ENCODE results near the gene CAMTA1. TPM values are rescaled to one million over a fixed set of nuclear protein-coding genes. Genes with fewer than 3 reads are reported as not detected.
A peak's percentile ranks its signal among the peaks of the same experiment; 100 is the strongest.

The CAMTA1 gene
- total and polyA plus RNA-seq, 9 of the 15 experiments (the other 6 are each of a cell fraction or from before 2014, with no cell fraction given) = 43.9 to 161 (median 65.9) TPM

- TF ChIP-seq POLR2A (conservative IDR thresholded peaks at IDR 0.05) = no peak
- TF ChIP-seq ATF4 (CRISPR knock-in tag; IDR thresholded peaks at IDR 0.05) = no peak
- no peak for TF ChIP-seq MTA1 (IDR thresholded peaks at IDR 0.05; ENCODE audit: borderline replicate concordance)
- TF ChIP-seq MIER1 (IDR thresholded peaks at IDR 0.05; ENCODE audit: low read depth) = no peak
- TF ChIP-seq ZFP36 (IDR thresholded peaks at IDR 0.05; ENCODE audit: low read depth, low read length, partially characterized antibody) = no peak
- TF ChIP-seq CREB3L1 (IDR thresholded peaks at IDR 0.05; ENCODE audit: borderline replicate concordance, low read depth) = no peak
- no peak for TF ChIP-seq HMGXB4 (CRISPR knock-in tag; IDR thresholded peaks at IDR 0.05)
- no peak for TF ChIP-seq NCOA6 (IDR thresholded peaks at IDR 0.05)
- no peak for TF ChIP-seq SP2 (IDR thresholded peaks at IDR 0.05; ENCODE audit: extremely low read depth, low read depth, low read length, poor library complexity, severe bottlenecking)
- TF ChIP-seq RAD51 (IDR thresholded peaks at IDR 0.05; ENCODE audit: borderline replicate concordance, low read depth) = peak; percentile 47; the same call in 1 of the 2 replicates
- TF ChIP-seq ZFX (CRISPR knock-in tag; IDR thresholded peaks at IDR 0.05) = 0 out of 2 replicates have a peak, but pooled peaks have one; percentile 13
- peak; percentile 70 for TF ChIP-seq TFE3 (CRISPR knock-in tag; IDR thresholded peaks at IDR 0.05)
- no peak for TF ChIP-seq RBM34 (IDR thresholded peaks at IDR 0.05; ENCODE audit: borderline replicate concordance, insufficient read depth, low read length)
- peak; percentile 36; the same call in 1 of the 2 replicates for TF ChIP-seq VEZF1 (CRISPR knock-in tag; IDR thresholded peaks at IDR 0.05)
- TF ChIP-seq MCM3 (IDR thresholded peaks at IDR 0.05) = no peak
- no peak for TF ChIP-seq KDM1A (IDR thresholded peaks at IDR 0.05)
- no peak for TF ChIP-seq PML (IDR thresholded peaks at IDR 0.05; ENCODE audit: low read length)
These were observed 41.8 kb upstream of the CAMTA1 start (continued) for GRCh38 chr1:6743189-6744101.
